Measurements from ENCODE around the gene B4GALT2.

DNA sequence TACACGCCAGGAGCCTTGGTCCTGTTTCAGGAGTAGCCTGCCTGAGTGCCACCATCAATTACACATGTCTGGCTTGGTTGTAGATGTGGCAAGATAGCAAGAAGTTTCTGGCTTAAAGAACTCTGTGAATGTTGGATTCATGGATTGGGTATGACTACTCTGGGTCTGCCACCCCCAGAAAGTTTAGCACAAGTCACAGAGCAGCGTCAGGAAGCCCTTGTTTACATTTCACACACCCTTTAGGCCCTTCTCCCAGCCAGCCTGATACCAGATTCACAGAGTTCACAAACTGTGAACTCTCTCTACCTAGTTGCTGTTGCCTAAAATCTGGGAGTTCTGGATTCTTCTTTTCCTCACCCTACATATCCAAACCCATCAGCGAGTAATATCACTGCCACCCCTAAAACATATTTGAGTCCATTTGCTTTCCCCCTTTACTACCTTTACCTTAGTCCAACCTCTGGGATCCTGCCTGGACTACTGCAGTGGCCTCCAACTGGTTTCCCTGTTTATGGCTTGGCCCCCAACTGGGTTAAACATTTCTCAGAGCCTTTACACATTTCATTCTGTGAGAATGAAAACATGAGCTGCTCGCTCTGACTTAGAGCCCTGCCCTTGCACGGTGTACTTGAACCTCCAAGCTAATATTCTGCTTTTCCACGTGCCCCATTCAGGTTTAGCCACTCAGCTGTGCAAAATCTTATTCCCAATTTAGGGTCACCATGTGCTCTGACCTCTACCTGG lies 8.3 kb downstream of the B4GALT2 start:
- TF ChIP-seq RAD21 (IDR thresholded peaks at IDR 0.05; ENCODE audit: low read length) (no peak), POLR2AphosphoS5 (IDR thresholded peaks at IDR 0.05; ENCODE audit: low read depth, low read length) (no peak)
- TF ChIP-seq, protein P1, sequence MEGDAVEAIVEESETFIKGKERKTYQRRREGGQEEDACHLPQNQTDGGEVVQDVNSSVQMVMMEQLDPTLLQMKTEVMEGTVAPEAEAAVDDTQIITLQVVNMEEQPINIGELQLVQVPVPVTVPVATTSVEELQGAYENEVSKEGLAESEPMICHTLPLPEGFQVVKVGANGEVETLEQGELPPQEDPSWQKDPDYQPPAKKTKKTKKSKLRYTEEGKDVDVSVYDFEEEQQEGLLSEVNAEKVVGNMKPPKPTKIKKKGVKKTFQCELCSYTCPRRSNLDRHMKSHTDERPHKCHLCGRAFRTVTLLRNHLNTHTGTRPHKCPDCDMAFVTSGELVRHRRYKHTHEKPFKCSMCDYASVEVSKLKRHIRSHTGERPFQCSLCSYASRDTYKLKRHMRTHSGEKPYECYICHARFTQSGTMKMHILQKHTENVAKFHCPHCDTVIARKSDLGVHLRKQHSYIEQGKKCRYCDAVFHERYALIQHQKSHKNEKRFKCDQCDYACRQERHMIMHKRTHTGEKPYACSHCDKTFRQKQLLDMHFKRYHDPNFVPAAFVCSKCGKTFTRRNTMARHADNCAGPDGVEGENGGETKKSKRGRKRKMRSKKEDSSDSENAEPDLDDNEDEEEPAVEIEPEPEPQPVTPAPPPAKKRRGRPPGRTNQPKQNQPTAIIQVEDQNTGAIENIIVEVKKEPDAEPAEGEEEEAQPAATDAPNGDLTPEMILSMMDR (IDR thresholded peaks at IDR 0.05), result no peak
